Right lobe of liver (tissue), 6 donors: Measurements from ENCODE around the gene SPTBN4. TPM values are rescaled to one million over a fixed set of nuclear protein-coding genes. Genes with fewer than 3 reads are reported as not detected.
A peak's percentile ranks its signal among the peaks of the same experiment; 100 is the strongest.

Source experiments
- ATAC-seq, 4 donors: fragments of 200-7000 bp; cut with Tn5 transposase; one replicate each; pipeline ENCODE4 v1.9.1; 2020; ENCODE audit warnings: mild to moderate bottlenecking in 4 of 4, moderate library complexity in 4 of 4
- DNase-seq, 3 donors: peaks; one replicate each; pipeline ENCODE4 v3.0.0-alpha.2; 2020
- H3K27ac ChIP-seq, 3 donors: fragments of 200-600 bp; one replicate each; pipeline ENCODE4 v1.8.0; 2022
- H3K27me3 ChIP-seq, 2 donors: fragments of 200-600 bp; one replicate each; pipeline ENCODE4 v1.8.0; 2022
- H3K36me3 ChIP-seq, 4 donors: fragments of 200-600 bp; sonication (generic) in 1 of 4; one replicate each; pipeline versions ENCODE4 v1.5.1 to v1.8.0; 2017 to 2022; ENCODE audit warnings: control low read depth in 1 of 4
- H3K4me1 ChIP-seq, 4 donors: fragments of 200-600 bp; sonication (generic) in 1 of 4; one replicate each; pipeline versions ENCODE4 v1.5.1 to v1.8.0; 2017 to 2022; ENCODE audit warnings: control low read depth in 1 of 4
- H3K4me3 ChIP-seq, 3 donors: fragments of 200-600 bp; one replicate each; pipeline ENCODE4 v1.8.0; 2022
- H3K9me3 ChIP-seq, 4 donors: fragments of 200-600 bp; sonication (generic) in 1 of 4; one replicate each; pipeline versions ENCODE4 v1.5.1 to v1.8.0; 2017 to 2022; ENCODE audit warnings: control low read depth in 1 of 4
- CTCF ChIP-seq, 4 donors: fragments of 200-600 bp in 3 of 4; fragments of 450-650 bp in 1 of 4; IDR thresholded peaks; one replicate each; pipeline versions ENCODE4 v1.5.1 to v1.8.0; 2016 to 2022; ENCODE audit warnings: antibody characterized with exemption in 4 of 4, mild to moderate bottlenecking in 2 of 4
- POLR2A ChIP-seq: fragments of 450-650 bp; IDR thresholded peaks from one replicate; pipeline ENCODE4 v1.6.1; 2017; ENCODE audit warnings: antibody characterized with exemption, mild to moderate bottlenecking
- WGBS: methylation state at CpG from one replicate; pipeline ENCODE4 v1.1.6; 2018; ENCODE audit warnings: low coverage, low lambda C conversion rate; ENCODE audit not compliant: insufficient coverage; ENCODE audit errors: missing lambda C conversion rate; 5-methylcytosine and 5-hydroxymethylcytosine counted together
- intact Hi-C, 2 donors: fragments of 100-400 bp; cut with DNase I; formaldehyde crosslinking; loops; one replicate each; pipeline versions ENCODE4 v1.11.2 to v1.14.1; 2022
- total RNA-seq, 6 experiments: library from RNA; depleted of rRNA in 2 of 6; stranded (reverse); fragments of >200 nt in 2 of 6; fragmentation: NEBNext Ultra II Directional in 3 of 6; extraction: Animal tissue kit (Norgen Biotek cat#: 25700) in 3 of 6; gene quantifications; one replicate each; pipeline versions ENCODE4 v1.1.0 to v1.2.4, GENCODE V29; 2016 to 2023
- donor health status: DM: no; HTN: yes; CAD: no.
- donor health status: DM: no; HTN: no; CAD: no.
- donor health status: DM: no; HTN: no; CAD: no.
- donor health status: DM: no; HTN: yes; CAD: no.
- donor health status: DM: no; HTN: yes; CAD: no.

The SPTBN4 gene
- total RNA-seq, 6 experiments from 2014 or later, result 0.44 to 1.6 (median 0.65) TPM

- Histone ChIP-seq H3K27ac (no peak overlapping the region), H3K27me3 (peaks cover 0 to 3% of the 10 kb centered on the region in 2 donors), H3K4me1 (peaks cover 0 to 10% (median 0%) of the 10 kb centered on the region in 4 donors), H3K4me3 (peak overlapping the region in 1 of 3 donors; percentile 45), H3K9me3 (no peaks in the 10 kb centered on the region), H3K36me3 (no peaks in the 10 kb centered on the region)
- TF ChIP-seq CTCF (IDR thresholded peaks at IDR 0.05), result no peak
- TF ChIP-seq POLR2A, result no peak
- DNase-seq (peak in 1 of 3 donors; percentile 58), ATAC-seq (no peak)
- intact Hi-C loops, result no loop called here
- whole genome bisulfite sequencing, result 19% methylated on average over 28 of the region's 50 CpGs
These were observed 146.3 kb downstream of the SPTBN4 start for GRCh38 chr19:40612831-40613689.

- ATAC-seq (peak; percentile 39 to 53 (median 46)), DNase-seq (peak; percentile 63 to 73 (median 66))
- Histone ChIP-seq H3K27ac (peak overlapping the region in 2 of 3 donors; percentile 11 to 21), H3K4me1 (peaks cover 0 to 10% (median 0%) of the 10 kb centered on the region in 4 donors), H3K27me3 (peaks cover 0 to 3% of the 10 kb centered on the region in 2 donors), H3K4me3 (peak overlapping the region; percentile 24 to 45 (median 28)), H3K36me3 (no peaks in the 10 kb centered on the region), H3K9me3 (no peaks in the 10 kb centered on the region)
- intact Hi-C loops, result no loop called here
- 14% methylated on average over 42 of the region's 67 CpGs for WGBS
- TF ChIP-seq POLR2A, result no peak
- no peak for TF ChIP-seq CTCF (IDR thresholded peaks at IDR 0.05)
These were observed 147.2 kb downstream of the SPTBN4 start for GRCh38 chr19:40613690-40614621.

- intact Hi-C loops, result no loop called here
These were observed 148.0 kb downstream of the SPTBN4 start for GRCh38 chr19:40614622-40615411.

More at GRCh38 chr19:40614622-40615411, 148.0 kb downstream of the SPTBN4 start:
- peak; percentile 15 to 50 (median 26) for ATAC-seq
- H3K4me3 ChIP-seq, result peak overlapping the region; percentile 24 to 45 (median 28)
- H3K36me3 ChIP-seq, result no peaks in the 10 kb centered on the region
- WGBS, result 18% methylated on average over 24 of the region's 27 CpGs
- H3K4me1 ChIP-seq, result peaks cover 0 to 4% (median 0%) of the 10 kb centered on the region in 4 donors
- H3K9me3 ChIP-seq, result no peaks in the 10 kb centered on the region
- peak overlapping the region; percentile 11 to 26 (median 21) for H3K27ac ChIP-seq
- DNase-seq, result peak in 2 of 3 donors; percentile 65 to 66
- H3K27me3 ChIP-seq, result no peaks in the 10 kb centered on the region
- TF ChIP-seq CTCF (IDR thresholded peaks at IDR 0.05), result no peak
- no peak for TF ChIP-seq POLR2A
